OCI-LY3 (cell line): Measurements from ENCODE around the gene STAT5A.

Experiments used
- EZH2phosphoT487 ChIP-seq: fragments of 200-600 bp; shearing (Covaris generic); IDR thresholded peaks from 2 replicates; pipeline ENCODE4 v1.6.1; 2018; ENCODE audit warnings: antibody characterized with exemption, mixed run types, low read depth
- TF ChIP-seq, protein P1 (sequence below): fragments of 200-600, 300-600 bp; sonication (generic); IDR thresholded peaks from 2 replicates; pipeline ENCODE4 v1.5.1; 2014; ENCODE audit warnings: antibody characterized with exemption, low read length, low read depth

GRCh38 chr17:42348104-42348503, 59.8 kb downstream of the STAT5A start:
- TF ChIP-seq, protein P1, sequence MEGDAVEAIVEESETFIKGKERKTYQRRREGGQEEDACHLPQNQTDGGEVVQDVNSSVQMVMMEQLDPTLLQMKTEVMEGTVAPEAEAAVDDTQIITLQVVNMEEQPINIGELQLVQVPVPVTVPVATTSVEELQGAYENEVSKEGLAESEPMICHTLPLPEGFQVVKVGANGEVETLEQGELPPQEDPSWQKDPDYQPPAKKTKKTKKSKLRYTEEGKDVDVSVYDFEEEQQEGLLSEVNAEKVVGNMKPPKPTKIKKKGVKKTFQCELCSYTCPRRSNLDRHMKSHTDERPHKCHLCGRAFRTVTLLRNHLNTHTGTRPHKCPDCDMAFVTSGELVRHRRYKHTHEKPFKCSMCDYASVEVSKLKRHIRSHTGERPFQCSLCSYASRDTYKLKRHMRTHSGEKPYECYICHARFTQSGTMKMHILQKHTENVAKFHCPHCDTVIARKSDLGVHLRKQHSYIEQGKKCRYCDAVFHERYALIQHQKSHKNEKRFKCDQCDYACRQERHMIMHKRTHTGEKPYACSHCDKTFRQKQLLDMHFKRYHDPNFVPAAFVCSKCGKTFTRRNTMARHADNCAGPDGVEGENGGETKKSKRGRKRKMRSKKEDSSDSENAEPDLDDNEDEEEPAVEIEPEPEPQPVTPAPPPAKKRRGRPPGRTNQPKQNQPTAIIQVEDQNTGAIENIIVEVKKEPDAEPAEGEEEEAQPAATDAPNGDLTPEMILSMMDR, result no peak
- TF ChIP-seq EZH2phosphoT487, result no peak
